Measurements from ENCODE around the gene LGR6.

The LGR6 gene

GRCh38 chr1:202293569-202293968 is 100.0 kb downstream of the LGR6 start:
- DNase-seq, result no peak

GRCh38 chr1:202302166-202302565 is 108.6 kb downstream of the LGR6 start:
- DNase-seq, result no peak

GRCh38 chr1:202304375-202304774 is 110.8 kb downstream of the LGR6 start:
- no peak for DNase-seq

- DNase-seq, result no peak
Measured at GRCh38 chr1:202305168-202305567, 111.6 kb downstream of the LGR6 start.

- no peak for DNase-seq
Measured at GRCh38 chr1:202306535-202307345, 113.1 kb downstream of the LGR6 start.

GRCh38 chr1:202310071-202310725 is 116.6 kb downstream of the LGR6 start:
- no peak for DNase-seq

GRCh38 chr1:202310746-202311145 is 117.1 kb downstream of the LGR6 start:
- DNase-seq, result no peak

- no peak for DNase-seq
Measured at GRCh38 chr1:202311875-202312635, 118.5 kb downstream of the LGR6 start.

GRCh38 chr1:202315576-202316168 is 122.1 kb downstream of the LGR6 start:
- DNase-seq, result peak; percentile 84

- no peak for DNase-seq
Measured at GRCh38 chr1:202316186-202316585, 122.6 kb downstream of the LGR6 start.

GRCh38 chr1:202317941-202318925 is 124.6 kb downstream of the LGR6 start:
- no peak for DNase-seq

GRCh38 chr1:202319381-202320080 is 125.9 kb downstream of the LGR6 start:
- no peak for DNase-seq

- DNase-seq, result no peak
Measured at GRCh38 chr1:202320081-202320405, 126.4 kb downstream of the LGR6 start.

- DNase-seq, result no peak
Measured at GRCh38 chr1:202323731-202324130, 130.1 kb downstream of the LGR6 start.

- no peak for DNase-seq
Measured at GRCh38 chr1:202324646-202325045, 131.0 kb downstream of the LGR6 start.

- no peak for DNase-seq
Measured at GRCh38 chr1:202329891-202330290, 136.3 kb downstream of the LGR6 start.

- DNase-seq, result no peak
Measured at GRCh38 chr1:202333861-202334260, 140.3 kb downstream of the LGR6 start.

- DNase-seq, result peak; percentile 87
Measured at GRCh38 chr1:202343652-202344349, 150.2 kb downstream of the LGR6 start.

- DNase-seq, result no peak
Measured at GRCh38 chr1:202348005-202348508, 154.5 kb downstream of the LGR6 start.

GRCh38 chr1:202348509-202349205 is 155.1 kb downstream of the LGR6 start, which contains the start of gene PPP1R12B:
Gene PPP1R12B, plus strand, starts transcription at chr1:202348699. Its CDS starts 153 bp downstream, at chr1:202348852.
- DNase-seq, result peak; percentile 100

All from hematopoietic multipotent progenitor cell treated with erythropoietin and hydrocortisone succinate and interleukin-3 and kit ligand, for 4 days (in vitro differentiated cells).